GM18499 (cell line): ENCODE measurements around the gene RBM10.

Source experiments
- ATAC-seq: cut with Tn5 transposase; IDR thresholded peaks from one replicate; pipeline ENCODE4 v1.9.1; 2021; ENCODE audit warnings: moderate number of reproducible peaks; ENCODE audit not compliant: insufficient read depth, unreplicated experiment

RBM10 gene

GRCh38 chrX:47230136-47230868 is 85.3 kb downstream of the RBM10 start:
- no peak for ATAC-seq

- ATAC-seq = no peak
Measured at GRCh38 chrX:47231167-47231566, 86.1 kb downstream of the RBM10 start.

- ATAC-seq = no peak
Measured at GRCh38 chrX:47232197-47232802, 87.3 kb downstream of the RBM10 start.

GRCh38 chrX:47232803-47233332 is 87.8 kb downstream of the RBM10 start, which contains the start of gene USP11:
TSS of gene USP11 (plus strand) at chrX:47233009. CDS start at chrX:47233044, 35 bp downstream.
- ATAC-seq = no peak

GRCh38 chrX:47233333-47234113 is 88.5 kb downstream of the RBM10 start:
- ATAC-seq = peak; percentile 66

- ATAC-seq = no peak
Measured at GRCh38 chrX:47234583-47234982, 89.6 kb downstream of the RBM10 start.

GRCh38 chrX:47235691-47236103 is 90.7 kb downstream of the RBM10 start:
- ATAC-seq = no peak
